Kidney (tissue), 14 donors: Measurements from ENCODE around the gene KRTAP5-6. TPM values are rescaled to one million over a fixed set of nuclear protein-coding genes. Genes with fewer than 3 reads are reported as not detected.

Experiments
- DNase-seq, 5 donors: peaks; one replicate each; pipeline ENCODE4 v3.0.0-alpha.2; 2013 to 2020
- FAIRE-seq: peaks from 2 replicates; lab custom pipeline; 2012; peaks lifted over from hg19 to GRCh38; lab: Jason Lieb, UNC
- H3K27ac ChIP-seq, 2 donors: one replicate each; pipeline ENCODE4 v1.7.0; 2013; ENCODE audit warnings: low read depth in 2 of 2, low read length in 2 of 2, inconsistent platforms in 1 of 2
- H3K27me3 ChIP-seq: one replicate; pipeline ENCODE4 v1.7.1; 2013; ENCODE audit warnings: low read length, inconsistent platforms; ENCODE audit not compliant: control insufficient read depth, insufficient read depth
- H3K36me3 ChIP-seq, 3 donors: one replicate each; pipeline versions ENCODE4 v1.7.0 to v1.7.1; 2013; ENCODE audit warnings: low read length in 3 of 3, control low read depth in 1 of 3, inconsistent platforms in 1 of 3; ENCODE audit not compliant: insufficient read depth in 3 of 3, control insufficient read depth in 2 of 3
- H3K4me1 ChIP-seq, 3 donors: one replicate each; pipeline versions ENCODE4 v1.7.0 to v1.7.1; 2013; ENCODE audit warnings: low read length in 3 of 3, inconsistent platforms in 1 of 3, low read depth in 1 of 3; ENCODE audit not compliant: control insufficient read depth in 2 of 3, insufficient read depth in 2 of 3
- H3K4me3 ChIP-seq, 3 donors: one replicate each; pipeline versions ENCODE4 v1.7.0 to v1.8.1; 2013; ENCODE audit warnings: low read length in 3 of 3, control low read depth in 1 of 3, inconsistent platforms in 1 of 3
- H3K9ac ChIP-seq, 3 donors: one replicate each; pipeline versions ENCODE4 v1.7.0 to v1.7.1; 2013; ENCODE audit warnings: low read length in 3 of 3, control low read depth in 1 of 3, inconsistent platforms in 1 of 3
- H3K9me3 ChIP-seq, 3 donors: one replicate each; pipeline versions ENCODE4 v1.7.0 to v1.7.1; 2013; ENCODE audit warnings: low read length in 3 of 3, control low read depth in 1 of 3, inconsistent platforms in 1 of 3; ENCODE audit not compliant: control insufficient read depth in 2 of 3, insufficient read depth in 1 of 3
- CTCF ChIP-seq: IDR thresholded peaks from 3 replicates; pipeline ENCODE4 v1.5.1; 2012; ENCODE audit warnings: mild to moderate bottlenecking, moderate library complexity, borderline replicate concordance; ENCODE audit not compliant: insufficient read depth; ENCODE audit errors: extremely low read depth
- intact Hi-C: fragments of 100-400 bp; cut with DNase I; formaldehyde crosslinking; loops from one replicate; pipeline ENCODE4 v1.11.1; 2022
- polyA plus RNA-seq: library from polyadenylated mRNA; stranded (reverse); fragments of 350-450 nt; fragmentation: Illumina TruSeq; extraction: RNeasy Lipid Tissue Mini Kit (QIAGEN cat#74804); gene quantifications from one replicate; pipeline ENCODE4 v1.2.3, GENCODE V29; 2014; ENCODE audit warnings: low read depth, low replicate concordance; ENCODE audit not compliant: insufficient read depth
- total RNA-seq: library from RNA; stranded (reverse); fragmentation: NEBNext Ultra II Directional; extraction: Animal tissue kit (Norgen Biotek cat#: 25700); gene quantifications from one replicate; pipeline ENCODE4 v1.2.1, GENCODE V29; 2021
- donor health status: control.
- donor health status: control.
- donor health status: control.
- donor health status: control.
- donor health status: control.
- donor health status: DM: yes; HTN: yes; CAD: no.
- donor health status: Normal renal cell carcinoma (clear cell type).

KRTAP5-6 gene
- total and polyA plus RNA-seq, 2 donors from 2014 or later, result not detected

GRCh38 chr11:1707751-1708150 is 10.8 kb downstream of the KRTAP5-6 start:
- no peak for TF ChIP-seq CTCF
- FAIRE-seq (no peak), DNase-seq (no peak)
- intact Hi-C loops, result no loop called here
- Histone ChIP-seq H3K4me1 (no peaks in the 10 kb centered on the region), H3K27ac (no peak overlapping the region), H3K36me3 (no peaks in the 10 kb centered on the region), H3K27me3 (no peaks in the 10 kb centered on the region), H3K4me3 (no peak overlapping the region), H3K9ac (no peak overlapping the region), H3K9me3 (no peaks in the 10 kb centered on the region)

- H3K4me3 ChIP-seq, result no peak overlapping the region
- TF ChIP-seq CTCF, result no peak
- no peak overlapping the region for H3K9ac ChIP-seq
- H3K27ac ChIP-seq, result no peak overlapping the region
- H3K9me3 ChIP-seq, result no peaks in the 10 kb centered on the region
- peak in 2 of 5 donors; percentile 9 to 37 for DNase-seq
- no peak for FAIRE-seq
- H3K4me1 ChIP-seq, result no peaks in the 10 kb centered on the region
- no peaks in the 10 kb centered on the region for H3K27me3 ChIP-seq
- no peaks in the 10 kb centered on the region for H3K36me3 ChIP-seq
- intact Hi-C loops, result no loop called here
These were observed 11.7 kb downstream of the KRTAP5-6 start for GRCh38 chr11:1708716-1709115.

GRCh38 chr11:1714908-1715885 is 18.2 kb downstream of the KRTAP5-6 start:
- no peaks in the 10 kb centered on the region for H3K27me3 ChIP-seq
- FAIRE-seq, result no peak
- intact Hi-C loops, result no loop called here
- no peak overlapping the region for H3K9ac ChIP-seq
- no peaks in the 10 kb centered on the region for H3K4me1 ChIP-seq
- no peaks in the 10 kb centered on the region for H3K9me3 ChIP-seq
- no peak overlapping the region for H3K4me3 ChIP-seq
- no peak overlapping the region for H3K27ac ChIP-seq
- DNase-seq, result peak in 1 of 5 donors; percentile 19
- TF ChIP-seq CTCF, result no peak
- H3K36me3 ChIP-seq, result no peaks in the 10 kb centered on the region
